ENCODE results near the gene SLC35A5.

DNA sequence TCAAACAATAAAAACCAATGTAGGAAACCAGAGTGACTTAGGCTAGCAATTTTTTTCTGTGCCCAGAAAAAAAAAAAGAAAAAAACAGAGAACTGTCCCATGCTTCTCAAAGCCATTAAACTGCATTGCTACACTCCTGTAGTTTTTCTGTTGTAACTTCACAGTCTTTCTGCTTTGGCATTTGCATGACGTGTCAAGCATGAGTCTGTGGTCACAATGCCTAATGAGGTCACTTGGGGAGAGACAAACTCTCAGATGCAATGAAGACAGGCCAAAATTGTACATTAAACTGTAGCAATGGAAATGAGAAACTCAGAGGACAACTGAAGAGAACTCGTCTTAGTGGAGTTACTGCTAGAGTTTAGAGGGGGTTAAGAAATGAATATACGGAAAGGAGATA is 48.3 kb downstream of the SLC35A5 start:
- TF ChIP-seq, protein P1, sequence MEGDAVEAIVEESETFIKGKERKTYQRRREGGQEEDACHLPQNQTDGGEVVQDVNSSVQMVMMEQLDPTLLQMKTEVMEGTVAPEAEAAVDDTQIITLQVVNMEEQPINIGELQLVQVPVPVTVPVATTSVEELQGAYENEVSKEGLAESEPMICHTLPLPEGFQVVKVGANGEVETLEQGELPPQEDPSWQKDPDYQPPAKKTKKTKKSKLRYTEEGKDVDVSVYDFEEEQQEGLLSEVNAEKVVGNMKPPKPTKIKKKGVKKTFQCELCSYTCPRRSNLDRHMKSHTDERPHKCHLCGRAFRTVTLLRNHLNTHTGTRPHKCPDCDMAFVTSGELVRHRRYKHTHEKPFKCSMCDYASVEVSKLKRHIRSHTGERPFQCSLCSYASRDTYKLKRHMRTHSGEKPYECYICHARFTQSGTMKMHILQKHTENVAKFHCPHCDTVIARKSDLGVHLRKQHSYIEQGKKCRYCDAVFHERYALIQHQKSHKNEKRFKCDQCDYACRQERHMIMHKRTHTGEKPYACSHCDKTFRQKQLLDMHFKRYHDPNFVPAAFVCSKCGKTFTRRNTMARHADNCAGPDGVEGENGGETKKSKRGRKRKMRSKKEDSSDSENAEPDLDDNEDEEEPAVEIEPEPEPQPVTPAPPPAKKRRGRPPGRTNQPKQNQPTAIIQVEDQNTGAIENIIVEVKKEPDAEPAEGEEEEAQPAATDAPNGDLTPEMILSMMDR (IDR thresholded peaks at IDR 0.05): no peak
- TF ChIP-seq POLR2A (IDR thresholded peaks at IDR 0.05) (no peak), POLR2AphosphoS5 (IDR thresholded peaks at IDR 0.05) (no peak)

All from upper lobe of left lung (tissue), 4 donors.